ENCODE results near the gene IPCEF1.

Gene IPCEF1

DNA sequence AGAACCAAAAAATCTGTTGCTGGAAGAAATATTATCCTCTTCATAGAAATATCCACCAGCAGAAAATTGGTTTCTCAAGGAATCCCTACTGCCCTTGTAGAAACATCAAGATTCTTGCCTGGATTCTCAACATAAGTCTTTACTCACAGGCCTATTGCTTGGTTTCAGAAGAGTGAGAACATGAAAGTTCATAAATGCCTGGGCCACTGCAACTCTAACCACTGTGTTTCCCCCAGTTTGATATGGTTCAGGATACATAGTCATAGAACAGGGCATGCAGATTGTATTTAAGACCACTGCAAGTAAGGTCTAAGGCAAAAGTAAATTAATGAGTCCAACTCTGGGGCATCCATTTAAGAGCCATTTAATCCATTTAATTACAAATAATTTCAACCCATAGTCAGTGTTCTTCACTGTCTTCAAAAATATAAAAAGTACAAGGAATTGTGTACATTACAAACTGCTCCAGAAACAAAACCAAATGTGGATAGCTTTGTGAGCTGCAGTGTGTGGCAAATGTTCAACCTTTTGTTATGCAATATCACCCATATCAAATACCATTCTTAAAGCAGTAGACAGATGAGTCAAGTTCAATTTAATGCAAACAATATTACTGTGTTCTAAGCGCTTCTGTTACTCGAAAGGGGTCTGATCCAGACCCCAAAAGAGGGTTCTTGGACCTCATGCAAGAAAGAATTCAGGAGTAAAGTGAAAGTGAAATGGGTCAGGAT lies 234.2 kb downstream of the IPCEF1 start:
- TF ChIP-seq, protein P1, sequence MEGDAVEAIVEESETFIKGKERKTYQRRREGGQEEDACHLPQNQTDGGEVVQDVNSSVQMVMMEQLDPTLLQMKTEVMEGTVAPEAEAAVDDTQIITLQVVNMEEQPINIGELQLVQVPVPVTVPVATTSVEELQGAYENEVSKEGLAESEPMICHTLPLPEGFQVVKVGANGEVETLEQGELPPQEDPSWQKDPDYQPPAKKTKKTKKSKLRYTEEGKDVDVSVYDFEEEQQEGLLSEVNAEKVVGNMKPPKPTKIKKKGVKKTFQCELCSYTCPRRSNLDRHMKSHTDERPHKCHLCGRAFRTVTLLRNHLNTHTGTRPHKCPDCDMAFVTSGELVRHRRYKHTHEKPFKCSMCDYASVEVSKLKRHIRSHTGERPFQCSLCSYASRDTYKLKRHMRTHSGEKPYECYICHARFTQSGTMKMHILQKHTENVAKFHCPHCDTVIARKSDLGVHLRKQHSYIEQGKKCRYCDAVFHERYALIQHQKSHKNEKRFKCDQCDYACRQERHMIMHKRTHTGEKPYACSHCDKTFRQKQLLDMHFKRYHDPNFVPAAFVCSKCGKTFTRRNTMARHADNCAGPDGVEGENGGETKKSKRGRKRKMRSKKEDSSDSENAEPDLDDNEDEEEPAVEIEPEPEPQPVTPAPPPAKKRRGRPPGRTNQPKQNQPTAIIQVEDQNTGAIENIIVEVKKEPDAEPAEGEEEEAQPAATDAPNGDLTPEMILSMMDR (IDR thresholded peaks at IDR 0.05; ENCODE audit: extremely low read depth, missing control alignments) = no peak
- DNase-seq (ENCODE audit: low spot score) = no peak

DNA sequence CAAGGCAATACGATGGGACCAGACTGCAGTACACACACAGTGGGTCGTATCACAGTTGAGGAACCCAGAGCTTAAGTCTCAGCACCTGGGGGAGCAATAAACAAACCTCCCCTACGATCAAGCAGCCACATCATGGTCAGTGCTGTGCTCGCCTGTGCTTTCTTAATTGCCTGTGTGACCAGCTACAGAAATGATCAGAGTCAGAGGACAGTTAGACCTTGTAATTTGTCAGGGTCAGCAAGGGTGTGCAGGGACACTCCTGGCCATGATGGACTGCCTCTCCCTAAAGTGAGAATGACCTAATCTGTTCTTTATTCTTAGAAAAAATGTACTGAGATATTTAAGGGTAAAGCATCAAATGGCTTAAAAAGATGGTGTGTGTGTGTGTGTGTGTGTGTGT lies 239.1 kb downstream of the IPCEF1 start:
- DNase-seq (ENCODE audit: low spot score) = no peak
- TF ChIP-seq, protein P1 (IDR thresholded peaks at IDR 0.05; ENCODE audit: extremely low read depth, missing control alignments) = no peak

DNA sequence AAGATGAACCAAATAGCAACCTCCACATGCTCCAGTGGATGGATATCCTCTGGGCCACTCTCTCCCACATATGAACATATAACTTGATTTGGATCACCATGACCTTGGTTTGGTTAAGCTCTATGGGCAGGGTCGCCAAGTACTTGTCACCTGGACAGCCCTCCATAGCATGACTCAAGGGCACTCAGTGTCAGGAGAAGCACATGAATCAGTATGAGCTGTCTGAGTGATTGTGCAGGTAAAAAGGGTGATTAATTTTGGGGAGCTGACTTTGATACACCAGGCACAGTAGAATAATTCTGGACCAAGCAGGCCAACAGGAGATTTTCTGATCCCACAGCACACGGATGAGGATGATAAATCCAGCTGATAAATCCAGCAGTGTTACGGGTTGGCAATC lies 243.2 kb downstream of the IPCEF1 start:
- no peak for DNase-seq (ENCODE audit: low spot score)
- TF ChIP-seq, protein P1 (IDR thresholded peaks at IDR 0.05; ENCODE audit: extremely low read depth, missing control alignments) = no peak

DNA sequence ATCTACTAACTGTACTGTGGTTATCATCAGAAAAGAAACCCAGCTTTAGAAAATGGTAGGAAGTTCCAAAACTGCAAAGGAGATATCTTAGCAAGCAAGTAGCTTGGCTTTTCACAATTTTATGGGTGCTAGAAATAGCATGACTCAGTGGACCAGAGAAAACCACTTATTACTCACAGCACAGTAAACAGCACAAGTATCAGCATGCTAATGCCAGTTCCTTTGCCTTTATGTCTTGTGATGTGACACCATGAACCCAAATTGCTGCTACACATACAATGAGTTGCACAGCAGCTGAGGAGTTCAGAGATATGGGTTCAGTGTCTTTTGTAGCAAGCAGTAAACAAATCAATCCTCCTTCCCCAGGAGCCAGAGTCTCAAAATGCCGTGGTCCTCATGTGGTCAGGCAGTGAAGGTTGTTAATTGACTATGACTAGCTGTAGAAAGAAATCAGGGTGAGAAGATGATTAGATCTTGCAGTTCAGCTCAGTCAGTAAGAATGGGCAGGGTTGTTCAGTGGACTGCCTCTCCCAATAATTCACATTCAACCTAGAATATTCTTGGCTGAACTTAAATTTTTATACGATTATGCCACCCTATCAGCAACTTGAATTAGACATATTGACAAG lies 244.3 kb downstream of the IPCEF1 start:
- TF ChIP-seq, protein P1 (IDR thresholded peaks at IDR 0.05; ENCODE audit: extremely low read depth, missing control alignments) = no peak
- DNase-seq (ENCODE audit: low spot score) = no peak

DNA sequence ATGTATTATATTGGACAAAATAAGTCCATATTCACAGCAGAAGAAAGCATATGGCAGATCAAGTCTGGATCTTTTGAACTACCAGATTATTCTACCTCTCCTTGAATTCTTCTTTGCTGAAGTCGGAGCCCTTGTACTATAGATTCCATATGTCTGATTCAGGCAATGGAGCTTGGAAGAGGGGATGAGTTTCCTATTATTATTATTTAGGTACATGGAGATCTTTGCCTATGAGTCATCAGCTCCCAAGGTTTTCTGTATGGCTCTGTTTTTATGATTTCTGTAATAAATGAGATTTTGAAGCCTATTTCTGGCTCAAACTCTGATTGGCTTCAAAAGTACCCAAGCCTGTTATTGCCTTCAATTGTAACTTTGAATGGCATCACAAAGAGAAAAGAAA lies 245.6 kb downstream of the IPCEF1 start:
- no peak for DNase-seq (ENCODE audit: low spot score)
- TF ChIP-seq, protein P1 (IDR thresholded peaks at IDR 0.05; ENCODE audit: extremely low read depth, missing control alignments) = no peak

DNA sequence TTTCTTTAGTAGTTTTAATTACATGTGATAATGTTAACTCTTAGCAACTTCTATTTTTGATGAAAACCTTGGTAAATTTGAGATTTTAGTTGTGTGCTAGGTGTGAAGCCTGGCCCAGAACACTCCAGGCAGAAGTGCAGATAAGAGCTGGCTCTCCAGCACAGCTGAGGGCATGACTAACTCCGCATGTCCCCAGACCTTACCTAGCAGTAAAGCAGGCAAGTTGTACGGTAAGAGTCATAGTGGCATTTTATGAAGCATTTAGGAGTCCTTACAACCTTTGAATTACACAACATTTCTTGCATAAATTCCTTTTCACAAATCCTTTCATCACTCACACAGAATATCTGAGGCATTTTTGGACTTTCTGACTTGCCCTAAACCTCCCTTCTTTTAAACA lies 250.4 kb downstream of the IPCEF1 start:
- no peak for DNase-seq (ENCODE audit: low spot score)
- TF ChIP-seq, protein P1 (IDR thresholded peaks at IDR 0.05; ENCODE audit: extremely low read depth, missing control alignments) = no peak

Data from GM20000 (cell line).